ENCODE results near the gene RER1.

DNA sequence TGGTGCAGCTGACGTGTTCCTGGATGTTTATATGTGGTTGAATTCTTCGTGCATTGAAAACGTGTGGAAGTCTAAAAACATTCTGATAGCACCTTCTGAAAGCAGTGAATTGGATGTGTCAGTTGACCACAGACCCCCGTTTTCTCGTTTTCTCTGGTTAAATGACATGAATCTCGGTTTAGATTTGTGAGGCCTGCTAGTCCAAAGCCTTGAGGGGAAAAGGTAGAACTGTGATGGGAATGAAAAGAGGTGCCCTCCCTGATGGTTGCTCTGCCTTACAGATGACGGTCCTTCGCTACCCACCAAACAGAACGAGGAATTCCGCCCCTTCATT lies 8.9 kb downstream of the RER1 start:
- TF ChIP-seq CTCF (IDR thresholded peaks at IDR 0.05) (no peak), POLR2A (IDR thresholded peaks at IDR 0.05) (no peak)
